Liver (tissue), 9 donors: Measurements from ENCODE around the gene GCNT3. TPM values are rescaled to one million over a fixed set of nuclear protein-coding genes. Genes with fewer than 3 reads are reported as not detected.

ENCODE experiments used
- DNase-seq: peaks from one replicate; pipeline ENCODE4 v3.0.0-alpha.2; 2017; ENCODE audit warnings: low spot score
- H3K27ac ChIP-seq, 2 donors: one replicate each; pipeline ENCODE4 v1.7.0; 2013; ENCODE audit warnings: inconsistent platforms in 2 of 2, low read length in 2 of 2, control low read depth in 1 of 2, low read depth in 1 of 2, mild to moderate bottlenecking in 1 of 2
- H3K27me3 ChIP-seq, 4 donors: one replicate each; pipeline versions ENCODE4 v1.6.1 to v1.7.0; 2013; ENCODE audit warnings: low read length in 3 of 4, inconsistent platforms in 1 of 4, mild to moderate bottlenecking in 1 of 4, moderate library complexity in 1 of 4; ENCODE audit not compliant: control insufficient read depth in 4 of 4, insufficient read depth in 4 of 4
- H3K36me3 ChIP-seq, 4 donors: one replicate each; pipeline versions ENCODE4 v1.6.1 to v1.7.0; 2013; ENCODE audit warnings: low read length in 3 of 4, mild to moderate bottlenecking in 3 of 4, low read depth in 1 of 4, moderate library complexity in 1 of 4; ENCODE audit not compliant: control insufficient read depth in 4 of 4, insufficient read depth in 3 of 4
- H3K4me1 ChIP-seq, 4 donors: one replicate each; pipeline versions ENCODE4 v1.6.1 to v1.7.0; 2013; ENCODE audit warnings: low read length in 3 of 4, mild to moderate bottlenecking in 3 of 4, moderate library complexity in 1 of 4; ENCODE audit not compliant: control insufficient read depth in 4 of 4, insufficient read depth in 4 of 4
- H3K4me3 ChIP-seq, 3 donors: one replicate each; pipeline versions ENCODE4 v1.6.1 to v1.7.0; 2013; ENCODE audit warnings: low read length in 3 of 3, control low read depth in 1 of 3, low read depth in 1 of 3, mild to moderate bottlenecking in 1 of 3
- H3K9ac ChIP-seq, 2 donors: one replicate each; pipeline ENCODE4 v1.7.0; 2013; ENCODE audit warnings: low read length in 2 of 2, mild to moderate bottlenecking in 2 of 2, moderate library complexity in 2 of 2, control low read depth in 1 of 2, low read depth in 1 of 2
- H3K9me3 ChIP-seq, 4 donors: one replicate each; pipeline versions ENCODE4 v1.6.1 to v1.7.0; 2013; ENCODE audit warnings: low read length in 3 of 4; ENCODE audit not compliant: control insufficient read depth in 4 of 4
- EGR1 ChIP-seq, 2 donors: IDR thresholded peaks; 2 replicates each; pipeline ENCODE4 v1.6.1; 2016 to 2018; ENCODE audit warnings: antibody characterized with exemption in 2 of 2, low read depth in 2 of 2
- FOXA1 ChIP-seq: IDR thresholded peaks from 2 replicates; pipeline ENCODE4 v1.6.1; 2016; ENCODE audit warnings: antibody characterized with exemption
- FOXA2 ChIP-seq: IDR thresholded peaks from 2 replicates; pipeline ENCODE4 v1.6.1; 2016; ENCODE audit warnings: antibody characterized with exemption
- GABPA ChIP-seq, 2 donors: IDR thresholded peaks in 1 of 2; conservative IDR thresholded peaks in 1 of 2; 2 replicates each; pipeline ENCODE4 v1.6.1; 2016; ENCODE audit warnings: antibody characterized with exemption in 2 of 2, mild to moderate bottlenecking in 1 of 2, moderate library complexity in 1 of 2
- HNF4A ChIP-seq, 2 donors: conservative IDR thresholded peaks; 2 replicates each; pipeline ENCODE4 v1.6.1; 2016; ENCODE audit warnings: antibody characterized with exemption in 2 of 2, mild to moderate bottlenecking in 2 of 2
- HNF4G ChIP-seq: IDR thresholded peaks from 2 replicates; pipeline ENCODE4 v1.6.1; 2016; ENCODE audit warnings: antibody characterized with exemption
- NR2F2 ChIP-seq: IDR thresholded peaks from 2 replicates; pipeline ENCODE4 v1.6.1; 2016; ENCODE audit warnings: antibody characterized with exemption
- RAD21 ChIP-seq, 2 donors: IDR thresholded peaks; 2 replicates each; pipeline ENCODE4 v1.6.1; 2016; ENCODE audit warnings: antibody characterized with exemption in 2 of 2, mild to moderate bottlenecking in 2 of 2
- RXRA ChIP-seq, 2 donors: IDR thresholded peaks; 2 replicates each; pipeline ENCODE4 v1.6.1; 2017 to 2018; ENCODE audit warnings: antibody characterized with exemption in 2 of 2, mild to moderate bottlenecking in 1 of 2
- SP1 ChIP-seq: IDR thresholded peaks from 2 replicates; pipeline ENCODE4 v1.6.1; 2018; ENCODE audit warnings: antibody characterized with exemption, mild to moderate bottlenecking
- TAF1 ChIP-seq: conservative IDR thresholded peaks from 2 replicates; pipeline ENCODE4 v1.6.1; 2016; ENCODE audit warnings: antibody characterized with exemption, mild to moderate bottlenecking
- YY1 ChIP-seq: IDR thresholded peaks from 2 replicates; pipeline ENCODE4 v1.6.1; 2016; ENCODE audit warnings: antibody characterized with exemption, mild to moderate bottlenecking
- WGBS: extraction: QIAGEN DNeasy Blood & Tissue Kit; methylation state at CpG from one replicate; pipeline ENCODE4 v1.1.7; 2013; 5-methylcytosine and 5-hydroxymethylcytosine counted together
- polyA plus RNA-seq, 2 donors: library from polyadenylated mRNA; stranded (reverse) in 1 of 2; unstranded in 1 of 2; fragments of 200-250 nt in 1 of 2; fragments of >200 nt in 1 of 2; fragmentation: Nextera tagmentation in 1 of 2; extraction: Ambion mirVana in 1 of 2; gene quantifications; one replicate each; pipeline versions ENCODE4 v1.2.1 to v1.2.3, GENCODE V29; 2013 to 2015
- total RNA-seq, 2 donors: library from RNA; depleted of rRNA; stranded (reverse); fragments of >200 nt; gene quantifications; one replicate each; pipeline ENCODE4 v1.2.3, GENCODE V29; 2014
- TF ChIP-seq, protein P1 (sequence below): IDR thresholded peaks from 2 replicates; pipeline ENCODE4 v1.6.1; 2016; ENCODE audit warnings: antibody characterized with exemption
- TF ChIP-seq, protein P2 (sequence below): IDR thresholded peaks from 2 replicates; pipeline ENCODE4 v1.6.1; 2016; ENCODE audit warnings: antibody characterized with exemption
- TF ChIP-seq, protein P3 (sequence below): IDR thresholded peaks from 2 replicates; pipeline ENCODE4 v1.6.1; 2016; ENCODE audit warnings: antibody characterized with exemption, mild to moderate bottlenecking
- TF ChIP-seq, protein P4 (sequence below): IDR thresholded peaks from 2 replicates; pipeline ENCODE4 v1.6.1; 2016; ENCODE audit warnings: antibody characterized with exemption
- TF ChIP-seq, protein P5 (sequence below): fragments of 150-350 bp; IDR thresholded peaks from 2 replicates; pipeline ENCODE4 v1.5.1; 2017; ENCODE audit warnings: improper control_type of control experiment, low read depth, low read length; ENCODE audit not compliant: missing input control
- donor health status: healthy.
- donor health status: healthy.
- donor health status: healthy.
- donor health status: healthy.
- donor health status: healthy.

GCNT3 gene
- total and polyA plus RNA-seq, 4 donors, result 0.14 to 0.37 TPM; not detected in 2

DNA sequence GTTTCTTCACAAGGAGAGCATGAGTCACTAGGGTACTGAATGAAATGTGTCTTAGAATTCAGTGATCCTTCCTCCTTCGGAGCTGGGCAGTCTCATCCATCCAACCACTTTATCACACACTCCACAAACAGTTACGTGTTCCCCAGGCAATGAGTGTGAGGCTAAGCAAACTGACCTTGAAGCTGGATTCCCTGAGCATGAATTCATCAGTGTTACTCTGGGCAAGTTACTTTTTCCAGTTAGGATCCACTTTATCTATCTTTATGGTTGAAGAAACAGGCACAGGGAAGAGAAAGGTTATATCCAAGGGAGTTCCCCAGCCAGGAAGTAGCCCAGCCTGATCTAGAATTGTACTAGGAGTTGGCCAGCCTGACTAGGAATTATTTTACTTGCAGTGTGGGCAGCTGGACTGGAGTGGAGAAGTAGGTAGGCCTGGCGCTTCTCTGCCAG lies 17.1 kb upstream of the GCNT3 start:
- Histone ChIP-seq H3K4me3 (no peak overlapping the region), H3K36me3 (no peaks in the 10 kb centered on the region), H3K9ac (no peak overlapping the region), H3K9me3 (no peaks in the 10 kb centered on the region), H3K4me1 (no peaks in the 10 kb centered on the region), H3K27me3 (no peaks in the 10 kb centered on the region), H3K27ac (no peak overlapping the region)
- 58% methylated on average over 3 of the region's 3 CpGs for WGBS
- TF ChIP-seq YY1, result no peak
- no peak for TF ChIP-seq FOXA2
- no peak for TF ChIP-seq RXRA (IDR thresholded peaks at IDR 0.05)
- TF ChIP-seq, protein P1, sequence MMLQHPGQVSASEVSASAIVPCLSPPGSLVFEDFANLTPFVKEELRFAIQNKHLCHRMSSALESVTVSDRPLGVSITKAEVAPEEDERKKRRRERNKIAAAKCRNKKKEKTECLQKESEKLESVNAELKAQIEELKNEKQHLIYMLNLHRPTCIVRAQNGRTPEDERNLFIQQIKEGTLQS, result no peak
- TF ChIP-seq SP1, result no peak
- TF ChIP-seq, protein P2, sequence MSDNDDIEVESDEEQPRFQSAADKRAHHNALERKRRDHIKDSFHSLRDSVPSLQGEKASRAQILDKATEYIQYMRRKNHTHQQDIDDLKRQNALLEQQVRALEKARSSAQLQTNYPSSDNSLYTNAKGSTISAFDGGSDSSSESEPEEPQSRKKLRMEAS, result no peak
- TF ChIP-seq GABPA (IDR thresholded peaks at IDR 0.05 in 1 of 2, conservative IDR thresholded peaks at IDR 0.05 in 1 of 2), result no peak
- no peak for DNase-seq

DNA sequence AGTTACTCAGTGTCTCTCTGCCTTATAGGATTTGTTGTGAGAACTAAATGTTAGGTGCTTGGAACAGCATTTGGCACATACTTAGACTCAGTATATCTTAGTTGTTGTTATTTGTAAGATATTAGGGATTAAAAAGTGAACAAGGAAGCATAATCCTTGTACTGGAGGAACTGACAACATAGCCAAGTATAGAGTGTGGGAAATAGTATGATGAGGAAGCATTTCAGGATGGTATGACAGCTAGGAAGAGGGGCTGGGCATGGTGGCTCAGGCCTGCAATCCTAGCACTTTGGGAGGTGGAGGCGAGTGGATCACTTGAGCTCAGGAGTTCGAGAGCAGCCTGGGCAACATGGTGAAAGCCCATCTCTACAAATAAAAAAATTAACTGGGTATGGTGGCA lies 16.6 kb upstream of the GCNT3 start:
- H3K27ac ChIP-seq, result no peak overlapping the region

More for the DNA sequence above, 16.6 kb upstream of the GCNT3 start:
- no peak for DNase-seq
- 92% methylated on average over 2 of the region's 2 CpGs for WGBS
- no peaks in the 10 kb centered on the region for H3K27me3 ChIP-seq
- H3K9ac ChIP-seq, result no peak overlapping the region
- TF ChIP-seq GABPA (IDR thresholded peaks at IDR 0.05 in 1 of 2, conservative IDR thresholded peaks at IDR 0.05 in 1 of 2), result no peak
- TF ChIP-seq HNF4A (conservative IDR thresholded peaks at IDR 0.05), result no peak
- TF ChIP-seq RXRA (IDR thresholded peaks at IDR 0.05), result no peak
- TF ChIP-seq HNF4G, result no peak
- TF ChIP-seq, protein P3, sequence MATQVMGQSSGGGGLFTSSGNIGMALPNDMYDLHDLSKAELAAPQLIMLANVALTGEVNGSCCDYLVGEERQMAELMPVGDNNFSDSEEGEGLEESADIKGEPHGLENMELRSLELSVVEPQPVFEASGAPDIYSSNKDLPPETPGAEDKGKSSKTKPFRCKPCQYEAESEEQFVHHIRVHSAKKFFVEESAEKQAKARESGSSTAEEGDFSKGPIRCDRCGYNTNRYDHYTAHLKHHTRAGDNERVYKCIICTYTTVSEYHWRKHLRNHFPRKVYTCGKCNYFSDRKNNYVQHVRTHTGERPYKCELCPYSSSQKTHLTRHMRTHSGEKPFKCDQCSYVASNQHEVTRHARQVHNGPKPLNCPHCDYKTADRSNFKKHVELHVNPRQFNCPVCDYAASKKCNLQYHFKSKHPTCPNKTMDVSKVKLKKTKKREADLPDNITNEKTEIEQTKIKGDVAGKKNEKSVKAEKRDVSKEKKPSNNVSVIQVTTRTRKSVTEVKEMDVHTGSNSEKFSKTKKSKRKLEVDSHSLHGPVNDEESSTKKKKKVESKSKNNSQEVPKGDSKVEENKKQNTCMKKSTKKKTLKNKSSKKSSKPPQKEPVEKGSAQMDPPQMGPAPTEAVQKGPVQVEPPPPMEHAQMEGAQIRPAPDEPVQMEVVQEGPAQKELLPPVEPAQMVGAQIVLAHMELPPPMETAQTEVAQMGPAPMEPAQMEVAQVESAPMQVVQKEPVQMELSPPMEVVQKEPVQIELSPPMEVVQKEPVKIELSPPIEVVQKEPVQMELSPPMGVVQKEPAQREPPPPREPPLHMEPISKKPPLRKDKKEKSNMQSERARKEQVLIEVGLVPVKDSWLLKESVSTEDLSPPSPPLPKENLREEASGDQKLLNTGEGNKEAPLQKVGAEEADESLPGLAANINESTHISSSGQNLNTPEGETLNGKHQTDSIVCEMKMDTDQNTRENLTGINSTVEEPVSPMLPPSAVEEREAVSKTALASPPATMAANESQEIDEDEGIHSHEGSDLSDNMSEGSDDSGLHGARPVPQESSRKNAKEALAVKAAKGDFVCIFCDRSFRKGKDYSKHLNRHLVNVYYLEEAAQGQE, result no peak
- no peak for TF ChIP-seq NR2F2
- TF ChIP-seq EGR1 (IDR thresholded peaks at IDR 0.05; ENCODE audit: low read depth in 2 of 2), result no peak
- no peak for TF ChIP-seq RAD21 (IDR thresholded peaks at IDR 0.05)
- no peak for TF ChIP-seq FOXA1
- no peak for TF ChIP-seq TAF1
- TF ChIP-seq, protein P1, result no peak
- no peak for TF ChIP-seq FOXA2
- TF ChIP-seq YY1, result no peak
- TF ChIP-seq, protein P4, sequence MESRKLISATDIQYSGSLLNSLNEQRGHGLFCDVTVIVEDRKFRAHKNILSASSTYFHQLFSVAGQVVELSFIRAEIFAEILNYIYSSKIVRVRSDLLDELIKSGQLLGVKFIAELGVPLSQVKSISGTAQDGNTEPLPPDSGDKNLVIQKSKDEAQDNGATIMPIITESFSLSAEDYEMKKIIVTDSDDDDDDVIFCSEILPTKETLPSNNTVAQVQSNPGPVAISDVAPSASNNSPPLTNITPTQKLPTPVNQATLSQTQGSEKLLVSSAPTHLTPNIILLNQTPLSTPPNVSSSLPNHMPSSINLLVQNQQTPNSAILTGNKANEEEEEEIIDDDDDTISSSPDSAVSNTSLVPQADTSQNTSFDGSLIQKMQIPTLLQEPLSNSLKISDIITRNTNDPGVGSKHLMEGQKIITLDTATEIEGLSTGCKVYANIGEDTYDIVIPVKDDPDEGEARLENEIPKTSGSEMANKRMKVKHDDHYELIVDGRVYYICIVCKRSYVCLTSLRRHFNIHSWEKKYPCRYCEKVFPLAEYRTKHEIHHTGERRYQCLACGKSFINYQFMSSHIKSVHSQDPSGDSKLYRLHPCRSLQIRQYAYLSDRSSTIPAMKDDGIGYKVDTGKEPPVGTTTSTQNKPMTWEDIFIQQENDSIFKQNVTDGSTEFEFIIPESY, result no peak
- TF ChIP-seq, protein P5, sequence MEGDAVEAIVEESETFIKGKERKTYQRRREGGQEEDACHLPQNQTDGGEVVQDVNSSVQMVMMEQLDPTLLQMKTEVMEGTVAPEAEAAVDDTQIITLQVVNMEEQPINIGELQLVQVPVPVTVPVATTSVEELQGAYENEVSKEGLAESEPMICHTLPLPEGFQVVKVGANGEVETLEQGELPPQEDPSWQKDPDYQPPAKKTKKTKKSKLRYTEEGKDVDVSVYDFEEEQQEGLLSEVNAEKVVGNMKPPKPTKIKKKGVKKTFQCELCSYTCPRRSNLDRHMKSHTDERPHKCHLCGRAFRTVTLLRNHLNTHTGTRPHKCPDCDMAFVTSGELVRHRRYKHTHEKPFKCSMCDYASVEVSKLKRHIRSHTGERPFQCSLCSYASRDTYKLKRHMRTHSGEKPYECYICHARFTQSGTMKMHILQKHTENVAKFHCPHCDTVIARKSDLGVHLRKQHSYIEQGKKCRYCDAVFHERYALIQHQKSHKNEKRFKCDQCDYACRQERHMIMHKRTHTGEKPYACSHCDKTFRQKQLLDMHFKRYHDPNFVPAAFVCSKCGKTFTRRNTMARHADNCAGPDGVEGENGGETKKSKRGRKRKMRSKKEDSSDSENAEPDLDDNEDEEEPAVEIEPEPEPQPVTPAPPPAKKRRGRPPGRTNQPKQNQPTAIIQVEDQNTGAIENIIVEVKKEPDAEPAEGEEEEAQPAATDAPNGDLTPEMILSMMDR, result no peak
- H3K4me1 ChIP-seq, result no peaks in the 10 kb centered on the region
- no peak overlapping the region for H3K4me3 ChIP-seq
- no peaks in the 10 kb centered on the region for H3K9me3 ChIP-seq
- H3K36me3 ChIP-seq, result no peaks in the 10 kb centered on the region
